HUES64 (cell line): Measurements from ENCODE around the gene HEXD.

ENCODE experiments used
- H3K27ac ChIP-seq: 2 replicates; pipeline ENCODE4 v1.7.0; 2013; ENCODE audit warnings: low read depth, low read length, inconsistent platforms
- H3K27me3 ChIP-seq: 2 replicates; pipeline ENCODE4 v1.6.1; 2013; ENCODE audit warnings: mild to moderate bottlenecking, low read length; ENCODE audit not compliant: insufficient read depth
- H3K36me3 ChIP-seq: 2 replicates; pipeline ENCODE4 v1.6.1; 2013; ENCODE audit warnings: mild to moderate bottlenecking, low read length; ENCODE audit not compliant: insufficient read depth
- H3K4me1 ChIP-seq: 2 replicates; pipeline ENCODE4 v1.6.1; 2013; ENCODE audit warnings: mild to moderate bottlenecking, low read length, moderate library complexity; ENCODE audit not compliant: insufficient read depth
- H3K4me3 ChIP-seq: 2 replicates; pipeline ENCODE4 v1.5.1; 2013; ENCODE audit warnings: mild to moderate bottlenecking, low read length, moderate library complexity
- H3K9ac ChIP-seq: 2 replicates; pipeline ENCODE4 v1.6.1; 2013; ENCODE audit warnings: mild to moderate bottlenecking, low read depth, low read length
- H3K9me3 ChIP-seq: 2 replicates; pipeline ENCODE4 v1.6.1; 2013; ENCODE audit warnings: low read depth, low read length; ENCODE audit not compliant: insufficient read depth
- WGBS: fragments of 150-250, 120-280 bp; methylation state at CpG from one replicate; pipeline ENCODE4 v1.1.7; 2013; ENCODE audit warnings: missing lambda C conversion rate; 5-methylcytosine and 5-hydroxymethylcytosine counted together

The HEXD gene

DNA sequence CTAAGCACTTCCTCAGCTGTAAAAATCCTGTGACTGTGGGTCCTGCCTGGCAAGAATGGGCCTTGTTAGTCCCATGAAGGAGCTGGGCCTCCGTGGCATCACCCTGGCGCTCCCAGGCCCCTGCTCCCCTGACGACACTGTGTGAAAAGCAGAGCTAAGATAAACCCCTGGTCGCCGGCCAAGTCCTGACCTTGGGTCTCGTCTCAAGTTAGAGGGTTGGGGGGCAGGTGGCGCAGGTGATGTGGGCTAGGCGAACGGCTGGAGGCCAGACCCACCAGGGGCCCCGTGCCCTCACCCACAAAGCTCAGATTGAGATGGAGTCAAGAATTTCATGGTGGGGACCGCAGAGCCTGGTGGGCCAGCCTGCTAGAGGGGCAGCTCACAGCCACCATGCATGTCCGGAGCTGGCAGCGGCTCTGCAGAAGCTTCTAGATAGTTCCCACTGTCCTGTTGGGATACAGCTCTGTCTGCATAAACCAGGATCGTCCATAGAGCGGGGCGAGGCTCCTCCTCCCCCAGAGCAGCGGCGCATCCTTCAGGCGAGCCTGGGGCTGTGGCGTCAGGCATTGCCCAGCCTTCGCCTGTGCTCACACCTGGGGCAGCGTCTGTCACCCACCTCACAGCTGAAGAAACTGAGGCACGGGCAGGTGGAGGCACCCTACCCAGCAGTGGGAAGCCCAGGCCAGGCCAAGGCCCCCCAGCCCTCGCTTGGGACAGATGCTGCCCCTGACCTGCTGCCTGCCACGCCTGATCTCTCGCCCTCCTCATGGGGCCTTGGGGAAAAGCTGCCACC lies 20.4 kb downstream of the HEXD start:
- Histone ChIP-seq H3K9me3 (no peaks in the 10 kb centered on the region), H3K4me3 (no peak overlapping the region), H3K4me1 (0 out of 2 replicates have a peak, but pooled peaks cover 7% of the 10 kb centered on the region), H3K36me3 (peaks cover 19% of the 10 kb centered on the region; the same call in 1 of the 2 replicates), H3K27ac (no peak overlapping the region), H3K9ac (no peak overlapping the region), H3K27me3 (no peaks in the 10 kb centered on the region)
- 92% methylated on average over 26 of the region's 26 CpGs for WGBS

DNA sequence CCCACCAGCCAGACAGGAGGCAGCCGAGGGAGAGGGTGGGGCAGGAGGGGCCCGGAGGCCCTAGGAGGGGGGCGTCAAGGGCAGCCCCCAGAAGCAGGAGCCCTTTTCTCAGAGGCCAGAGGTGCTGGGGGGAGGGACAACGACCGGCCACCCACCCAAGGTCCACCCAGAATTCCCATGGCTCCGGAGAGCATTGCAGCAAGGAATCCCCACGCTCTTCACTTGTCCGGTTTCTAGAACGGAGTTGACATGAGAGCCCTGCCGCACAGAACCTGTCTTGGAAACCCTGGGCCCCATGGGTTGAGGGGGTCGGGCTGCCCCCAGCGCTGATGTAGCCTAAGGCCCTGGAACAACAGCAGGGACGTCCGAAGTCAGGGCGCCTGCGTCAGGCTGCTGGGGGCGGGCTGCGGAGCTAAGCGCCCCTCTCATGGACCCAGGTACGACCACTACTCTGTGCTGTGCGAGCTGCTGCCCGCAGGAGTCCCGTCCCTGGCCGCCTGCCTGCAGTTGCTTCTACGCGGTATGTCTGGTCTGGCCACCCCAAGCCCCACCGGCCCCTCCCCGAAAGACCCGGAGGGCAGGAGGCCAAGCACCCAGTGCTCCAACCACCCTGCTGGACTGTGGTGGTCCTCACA lies 21.2 kb downstream of the HEXD start:
- Histone ChIP-seq H3K9me3 (no peaks in the 10 kb centered on the region), H3K9ac (no peak overlapping the region), H3K27ac (no peak overlapping the region), H3K36me3 (peaks cover 25% of the 10 kb centered on the region; the same call in 1 of the 2 replicates), H3K27me3 (no peaks in the 10 kb centered on the region), H3K4me3 (no peak overlapping the region), H3K4me1 (0 out of 2 replicates have a peak, but pooled peaks cover 7% of the 10 kb centered on the region)
- 93% methylated on average over 29 of the region's 29 CpGs for WGBS

DNA sequence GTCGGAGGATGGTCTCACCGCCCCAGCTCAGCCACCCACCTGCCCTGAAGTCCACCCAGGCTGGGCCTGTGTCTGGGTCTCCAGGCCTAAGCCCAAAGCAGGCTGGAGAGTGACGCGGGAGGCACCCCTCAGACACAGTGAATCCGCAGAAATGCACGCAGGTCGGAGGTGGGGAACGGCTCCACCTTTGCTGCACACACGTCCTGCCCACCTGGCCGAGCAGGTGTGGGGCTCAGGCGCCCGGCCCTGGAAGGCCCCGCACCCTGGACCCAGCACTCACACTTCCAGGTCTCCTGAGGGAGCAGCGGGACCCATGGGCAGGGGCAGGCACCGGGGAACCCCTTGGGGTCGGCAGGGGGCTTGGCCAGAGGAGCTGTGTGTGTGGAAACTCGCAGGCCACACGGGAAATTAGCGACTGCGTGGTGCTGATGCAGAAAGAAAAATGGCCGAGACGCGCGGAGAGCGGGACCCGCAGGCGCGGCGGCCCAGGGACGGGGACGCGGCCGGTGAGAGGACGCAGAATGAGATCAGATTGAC lies 21.8 kb downstream of the HEXD start:
- no peaks in the 10 kb centered on the region for H3K9me3 ChIP-seq
- 94% methylated on average over 34 of the region's 34 CpGs for WGBS
- no peak overlapping the region for H3K4me3 ChIP-seq
- 0 out of 2 replicates have a peak, but pooled peaks cover 7% of the 10 kb centered on the region for H3K4me1 ChIP-seq
- H3K27ac ChIP-seq, result no peak overlapping the region
- H3K9ac ChIP-seq, result no peak overlapping the region
- no peaks in the 10 kb centered on the region for H3K27me3 ChIP-seq
- H3K36me3 ChIP-seq, result peaks cover 31% of the 10 kb centered on the region; the same call in 1 of the 2 replicates

DNA sequence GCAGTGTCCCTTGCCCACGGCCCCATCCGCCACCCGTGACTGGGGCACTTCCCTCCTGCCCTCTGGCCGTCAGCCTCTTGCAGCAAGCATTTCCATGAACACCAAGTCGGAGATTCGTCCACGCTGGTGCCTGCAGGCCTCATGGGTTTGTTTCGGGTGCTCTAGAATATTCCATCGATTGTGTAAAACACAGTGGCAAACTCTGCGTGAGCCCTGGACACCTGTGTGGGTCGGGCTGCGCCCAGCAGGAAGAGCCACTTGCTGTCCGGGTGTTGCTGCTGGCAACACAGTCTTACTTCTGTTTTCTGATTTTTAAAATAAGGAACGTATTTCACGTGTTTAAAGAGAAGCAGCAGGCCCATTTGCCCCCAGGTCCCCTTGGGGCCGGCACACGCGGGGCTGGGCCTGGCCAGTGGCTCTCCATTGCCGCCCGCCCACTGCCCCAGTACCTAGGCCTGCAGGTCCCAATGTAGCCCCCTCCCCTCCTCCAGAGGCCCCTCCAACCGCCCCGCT lies 22.4 kb downstream of the HEXD start:
- 0 out of 2 replicates have a peak, but pooled peaks cover 7% of the 10 kb centered on the region for H3K4me1 ChIP-seq
- WGBS, result 85% methylated on average over 20 of the region's 22 CpGs
- H3K4me3 ChIP-seq, result no peak overlapping the region
- H3K9me3 ChIP-seq, result no peaks in the 10 kb centered on the region
- H3K9ac ChIP-seq, result peak overlapping the region; percentile 31; the same call in 1 of the 2 replicates
- peaks cover 33% of the 10 kb centered on the region; the same call in 1 of the 2 replicates for H3K36me3 ChIP-seq
- H3K27me3 ChIP-seq, result no peaks in the 10 kb centered on the region
- no peak overlapping the region for H3K27ac ChIP-seq

- Histone ChIP-seq H3K9me3 (no peaks in the 10 kb centered on the region), H3K9ac (peak overlapping the region; percentile 31; the same call in 1 of the 2 replicates), H3K27ac (no peak overlapping the region), H3K4me3 (no peak overlapping the region), H3K36me3 (peaks cover 38% of the 10 kb centered on the region; the same call in 1 of the 2 replicates), H3K27me3 (no peaks in the 10 kb centered on the region), H3K4me1 (0 out of 2 replicates have a peak, but pooled peaks cover 7% of the 10 kb centered on the region)
- WGBS, result 71% methylated on average over 17 of the region's 17 CpGs
Observed at GRCh38 chr17:82440991-82441627, 23.0 kb downstream of the HEXD start.

DNA sequence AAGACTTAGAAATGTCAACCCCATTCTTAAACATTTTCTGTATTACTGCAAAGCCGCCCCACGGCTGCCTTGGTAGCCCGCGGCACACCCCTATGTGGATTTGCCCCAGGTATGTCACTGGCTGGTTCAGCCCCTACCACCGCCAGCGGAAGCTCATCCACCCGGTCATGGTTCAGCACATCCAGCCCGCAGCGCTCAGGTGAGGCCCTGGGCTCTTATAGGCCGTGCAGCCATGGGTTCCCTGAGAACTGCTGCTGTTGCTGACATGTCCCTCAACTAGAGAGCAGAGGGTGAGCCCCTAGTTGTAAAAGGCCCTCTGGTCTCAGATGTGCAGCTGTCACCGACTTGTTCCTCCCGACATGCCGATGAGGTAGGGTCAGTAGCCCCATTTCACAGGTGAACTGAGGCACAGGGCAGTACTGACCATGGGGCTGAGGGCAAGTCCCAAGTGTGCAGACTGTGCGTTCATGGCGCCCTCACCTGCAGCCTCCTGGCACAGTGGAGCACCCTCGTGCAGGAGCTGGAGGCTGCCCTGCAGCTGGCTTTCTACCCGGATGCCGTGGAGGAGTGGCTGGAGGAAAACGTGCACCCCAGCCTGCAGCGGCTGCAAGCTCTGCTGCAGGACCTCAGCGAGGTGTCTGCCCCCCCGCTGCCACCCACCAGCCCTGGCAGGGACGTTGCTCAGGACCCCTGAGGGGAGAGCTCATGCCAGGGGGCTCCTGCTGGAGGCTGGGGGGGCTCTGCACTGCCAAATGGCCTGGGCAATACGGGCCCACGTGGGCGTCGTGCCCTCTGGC lies 23.7 kb downstream of the HEXD start:
- Histone ChIP-seq H3K9ac (no peak overlapping the region), H3K27ac (peak overlapping the region; percentile 25; the same call in 1 of the 2 replicates), H3K9me3 (no peaks in the 10 kb centered on the region), H3K27me3 (no peaks in the 10 kb centered on the region), H3K36me3 (peaks cover 39% of the 10 kb centered on the region; the same call in 1 of the 2 replicates), H3K4me1 (0 out of 2 replicates have a peak, but pooled peaks cover 7% of the 10 kb centered on the region), H3K4me3 (no peak overlapping the region)
- WGBS, result 93% methylated on average over 27 of the region's 27 CpGs

GRCh38 chr17:82442643-82443464 lies 24.7 kb downstream of the HEXD start:
- Histone ChIP-seq H3K27ac (no peak overlapping the region), H3K4me1 (0 out of 2 replicates have a peak, but pooled peaks cover 7% of the 10 kb centered on the region), H3K9ac (no peak overlapping the region), H3K27me3 (no peaks in the 10 kb centered on the region), H3K4me3 (no peak overlapping the region), H3K36me3 (peaks cover 39% of the 10 kb centered on the region; the same call in 1 of the 2 replicates), H3K9me3 (no peaks in the 10 kb centered on the region)
- WGBS, result 95% methylated on average over 28 of the region's 28 CpGs

DNA sequence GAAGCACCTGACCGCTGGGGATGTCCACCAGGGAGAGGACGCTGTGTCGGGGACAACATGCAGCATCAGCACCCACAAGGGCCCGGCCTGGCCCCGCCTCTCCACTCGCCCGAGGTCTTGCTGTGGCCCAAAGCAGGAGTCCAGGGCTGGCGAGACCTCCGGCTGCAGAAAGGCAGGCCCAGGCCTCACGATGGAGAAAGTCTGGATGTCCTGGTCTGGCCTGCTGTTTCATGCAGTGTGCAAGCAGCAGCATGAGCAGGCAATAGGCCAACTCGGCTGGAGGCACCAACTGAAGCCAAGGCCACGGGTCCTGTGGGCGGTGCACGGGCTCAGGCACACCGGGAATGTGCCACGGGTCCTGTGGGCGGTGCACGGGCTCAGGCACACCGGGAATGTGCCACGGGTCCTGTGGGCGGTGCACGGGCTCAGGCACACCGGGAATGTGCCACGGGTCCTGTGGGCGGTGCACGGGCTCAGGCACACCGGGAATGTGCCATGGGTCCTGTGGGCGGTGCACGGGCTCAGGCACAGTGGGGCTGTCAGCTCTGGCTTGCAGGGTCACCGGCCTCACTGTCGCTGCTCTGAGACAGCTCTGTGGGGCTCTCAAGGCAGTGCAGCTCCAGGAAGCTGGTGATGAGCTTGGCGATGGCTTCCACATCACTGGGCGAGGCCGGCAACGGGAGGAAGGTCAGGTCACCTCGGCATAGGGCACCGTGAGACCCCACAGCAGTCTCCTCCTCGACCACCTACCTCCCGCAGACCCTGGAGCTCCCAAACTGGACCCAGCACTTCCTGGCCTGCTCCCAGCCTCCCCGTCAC lies 25.5 kb downstream of the HEXD start:
- Histone ChIP-seq H3K4me3 (no peak overlapping the region), H3K27me3 (no peaks in the 10 kb centered on the region), H3K4me1 (0 out of 2 replicates have a peak, but pooled peaks cover 7% of the 10 kb centered on the region), H3K9me3 (no peaks in the 10 kb centered on the region), H3K9ac (no peak overlapping the region), H3K36me3 (peaks cover 39% of the 10 kb centered on the region; the same call in 1 of the 2 replicates), H3K27ac (no peak overlapping the region)
- WGBS, result 95% methylated on average over 34 of the region's 40 CpGs

GRCh38 chr17:82444284-82444893 lies 26.2 kb downstream of the HEXD start:
- H3K36me3 ChIP-seq, result peaks cover 39% of the 10 kb centered on the region; the same call in 1 of the 2 replicates
- 94% methylated on average over 35 of the region's 35 CpGs for WGBS

More at GRCh38 chr17:82444284-82444893, 26.2 kb downstream of the HEXD start:
- H3K27me3 ChIP-seq, result no peaks in the 10 kb centered on the region
- no peaks in the 10 kb centered on the region for H3K9me3 ChIP-seq
- H3K9ac ChIP-seq, result no peak overlapping the region
- 0 out of 2 replicates have a peak, but pooled peaks cover 7% of the 10 kb centered on the region for H3K4me1 ChIP-seq
- no peak overlapping the region for H3K4me3 ChIP-seq
- no peak overlapping the region for H3K27ac ChIP-seq
